ENCODE results near the gene EPHB3. TPM values are rescaled to one million over a fixed set of nuclear protein-coding genes. Genes with fewer than 3 reads are reported as not detected.
A peak's percentile ranks its signal among the peaks of the same experiment; 100 is the strongest.

Gene EPHB3
- total RNA-seq (10 to 100 TPM in 6 of 7 donors, 1 to 10 TPM in 1; 5.6 to 31.0 (median 16.1) TPM), polyA plus RNA-seq (1 to 10 TPM; 2.1 to 7.3 TPM)
- long read RNA-seq, donor 1, partial matches to known transcripts = 78 of 84 reads
- long read RNA-seq, donor 1, other reads (novel, unspliced or antisense) = 6 of 84 reads
- long read RNA-seq, donor 2 = 0 reads
- long read RNA-seq, donor 3, full-length matches to known transcripts = 42 of 71 reads
- long read RNA-seq, donor 3, partial matches to known transcripts = 21 of 71 reads
- long read RNA-seq, donor 3, other reads (novel, unspliced or antisense) = 8 of 71 reads

GRCh38 chr3:184561061-184561912, at the start of gene EPHB3:
TSS of gene EPHB3 (plus strand) at chr3:184561785. CDS start at chr3:184562236, 451 bp downstream.
- peak; percentile 100 for DNase-seq
- Histone ChIP-seq H3K4me1 (ENCODE audit: insufficient read depth) (peaks cover 15% of the 10 kb centered on the region), H3K4me3 (peak within 1 kb of the TSS; percentile 84), H3K36me3 (no peaks in the 10 kb centered on the region), H3K9me3 (no peaks in the 10 kb centered on the region), H3K27ac (peak within 1 kb of the TSS; percentile 61 to 68), H3K27me3 (no peaks in the 10 kb centered on the region)
- TF ChIP-seq CTCF (IDR thresholded peaks at IDR 0.05) (peak; percentile 96 to 100 (median 100)), EP300 (IDR thresholded peaks at IDR 0.05) (no peak), POLR2A (IDR thresholded peaks at IDR 0.05) (peak; percentile 90)
- intact Hi-C loops (cut with DNase I) = no loop called here
- 0% methylated on average over 39 to 62 of the region's 62 CpGs for WGBS, 3 donors

GRCh38 chr3:184512621-184513020, 49.0 kb upstream of the EPHB3 start:
- no peak for TF ChIP-seq EP300 (IDR thresholded peaks at IDR 0.05)
- no peak for TF ChIP-seq CTCF (IDR thresholded peaks at IDR 0.05)
- no peak for TF ChIP-seq POLR2A (IDR thresholded peaks at IDR 0.05)
- intact Hi-C loops (cut with DNase I) = loop anchor here (5.0 to 10.0 kb wide), 5 partner anchors 95 to 218 kb away; partner anchors contain the start of genes THPO (in 2 of the 4) and PSMD2 (in 1 of the 4)
- WGBS, 3 donors = 86 to 91% (median 91%) methylated on average over 7 of the region's 7 CpGs
- no peak overlapping the region for H3K27ac ChIP-seq
- H3K4me1 ChIP-seq (ENCODE audit: insufficient read depth) = peaks cover 2% of the 10 kb centered on the region
- no peaks in the 10 kb centered on the region for H3K36me3 ChIP-seq
- no peak overlapping the region for H3K4me3 ChIP-seq
- H3K27me3 ChIP-seq = no peaks in the 10 kb centered on the region
- DNase-seq = no peak
- no peaks in the 10 kb centered on the region for H3K9me3 ChIP-seq

GRCh38 chr3:184513276-184514170, 48.1 kb upstream of the EPHB3 start:
- TF ChIP-seq CTCF (IDR thresholded peaks at IDR 0.05) (peak; percentile 73 to 88 (median 80)), EP300 (IDR thresholded peaks at IDR 0.05) (no peak), POLR2A (IDR thresholded peaks at IDR 0.05) (no peak)
- Histone ChIP-seq H3K4me1 (ENCODE audit: insufficient read depth) (peaks cover 2% of the 10 kb centered on the region), H3K9me3 (no peaks in the 10 kb centered on the region), H3K4me3 (peak overlapping the region; percentile 39), H3K27ac (no peak overlapping the region), H3K36me3 (no peaks in the 10 kb centered on the region), H3K27me3 (no peaks in the 10 kb centered on the region)
- peak; percentile 84 to 93 (median 90) for DNase-seq
- WGBS, 3 donors = 4 to 5% (median 4%) methylated on average over 48 to 69 of the region's 69 CpGs
- intact Hi-C loops (cut with DNase I) = loop anchor here (5.0 to 10.0 kb wide), 5 partner anchors 96 to 219 kb away; partner anchors contain the start of genes THPO (in 2 of the 4) and PSMD2 (in 1 of the 4)

GRCh38 chr3:184514171-184514490, 47.5 kb upstream of the EPHB3 start:
- H3K36me3 ChIP-seq = no peaks in the 10 kb centered on the region

More at GRCh38 chr3:184514171-184514490, 47.5 kb upstream of the EPHB3 start:
- WGBS, 3 donors = 11 to 18% (median 13%) methylated on average over 10 of the region's 10 CpGs
- TF ChIP-seq CTCF (IDR thresholded peaks at IDR 0.05) = no peak
- no peak for TF ChIP-seq POLR2A (IDR thresholded peaks at IDR 0.05)
- TF ChIP-seq EP300 (IDR thresholded peaks at IDR 0.05) = no peak
- Histone ChIP-seq H3K4me3 (peak overlapping the region; percentile 39), H3K27me3 (no peaks in the 10 kb centered on the region), H3K9me3 (no peaks in the 10 kb centered on the region), H3K27ac (no peak overlapping the region), H3K4me1 (ENCODE audit: insufficient read depth) (peaks cover 2% of the 10 kb centered on the region)
- intact Hi-C loops (cut with DNase I) = loop anchor here (5.0 to 10.0 kb wide), 5 partner anchors 97 to 219 kb away; partner anchors contain the start of genes THPO (in 2 of the 4) and PSMD2 (in 1 of the 4)
- no peak for DNase-seq
